KMS-11 (cell line): ENCODE data around the gene EIF4G1.

Experiments used
- H2AFZ ChIP-seq: fragments of 200-600 bp; sonication (generic); 2 replicates; pipeline ENCODE4 v1.6.1; 2016; ENCODE audit warnings: antibody characterized with exemption, mixed run types, low read depth
- H3K27ac ChIP-seq: fragments of 200-600 bp; sonication (generic); 2 replicates; pipeline ENCODE4 v1.6.1; 2016; ENCODE audit warnings: mild to moderate bottlenecking, mixed run types
- H3K27me3 ChIP-seq: fragments of 200-600 bp; sonication (generic); 2 replicates; pipeline ENCODE4 v1.6.1; 2017; ENCODE audit warnings: mild to moderate bottlenecking, low read depth, mixed run types, moderate library complexity; ENCODE audit not compliant: insufficient read depth
- H3K36me3 ChIP-seq: fragments of 200-600 bp; sonication (generic); 2 replicates; pipeline ENCODE4 v1.6.1; 2017; ENCODE audit warnings: mild to moderate bottlenecking, mixed run types; ENCODE audit not compliant: insufficient read depth
- H3K4me1 ChIP-seq: fragments of 200-600 bp; sonication (generic); 2 replicates; pipeline ENCODE4 v1.6.1; 2016; ENCODE audit warnings: mild to moderate bottlenecking, low read depth, mixed run types; ENCODE audit not compliant: poor library complexity, severe bottlenecking
- H3K4me2 ChIP-seq: fragments of 200-600 bp; sonication (generic); 2 replicates; pipeline ENCODE4 v1.7.0; 2016; ENCODE audit warnings: mild to moderate bottlenecking, mixed run types
- H3K4me3 ChIP-seq: fragments of 200-600 bp; sonication (generic); IDR thresholded peaks from 2 replicates; pipeline ENCODE4 v1.6.1; 2017; ENCODE audit warnings: low read depth, low read length, mixed read lengths; ENCODE audit not compliant: insufficient read depth
- H3K79me2 ChIP-seq: fragments of 200-600 bp; sonication (generic); 2 replicates; pipeline ENCODE4 v1.6.1; 2016; ENCODE audit warnings: low read depth, mixed run types; ENCODE audit not compliant: insufficient read depth
- H3K9ac ChIP-seq: fragments of 200-600 bp; sonication (generic); 2 replicates; pipeline ENCODE4 v1.6.1; 2016; ENCODE audit warnings: mild to moderate bottlenecking, mixed run types
- H4K20me1 ChIP-seq: fragments of 200-600 bp; sonication (generic); 2 replicates; pipeline ENCODE4 v1.6.1; 2016; ENCODE audit warnings: mild to moderate bottlenecking, mixed run types; ENCODE audit not compliant: insufficient read depth
- TF ChIP-seq, protein P1 (sequence below): fragments of 200-600 bp; sonication (generic); conservative IDR thresholded peaks from 2 replicates; pipeline ENCODE4 v1.6.1; 2017; ENCODE audit warnings: low read depth, mild to moderate bottlenecking, antibody characterized with exemption, low read length, moderate library complexity, mixed read lengths

The EIF4G1 gene

GRCh38 chr3:184377374-184377773 is 63.0 kb downstream of the EIF4G1 start:
- Histone ChIP-seq H3K27ac (no peak overlapping the region), H3K9ac (no peak overlapping the region), H4K20me1 (no peaks in the 10 kb centered on the region), H3K4me1 (no peaks in the 10 kb centered on the region), H3K4me3 (no peak overlapping the region), H2AFZ (no peak overlapping the region), H3K4me2 (no peak overlapping the region), H3K36me3 (no peaks in the 10 kb centered on the region), H3K27me3 (peaks cover 70% of the 10 kb centered on the region), H3K79me2 (no peaks in the 10 kb centered on the region)
- TF ChIP-seq, protein P1, sequence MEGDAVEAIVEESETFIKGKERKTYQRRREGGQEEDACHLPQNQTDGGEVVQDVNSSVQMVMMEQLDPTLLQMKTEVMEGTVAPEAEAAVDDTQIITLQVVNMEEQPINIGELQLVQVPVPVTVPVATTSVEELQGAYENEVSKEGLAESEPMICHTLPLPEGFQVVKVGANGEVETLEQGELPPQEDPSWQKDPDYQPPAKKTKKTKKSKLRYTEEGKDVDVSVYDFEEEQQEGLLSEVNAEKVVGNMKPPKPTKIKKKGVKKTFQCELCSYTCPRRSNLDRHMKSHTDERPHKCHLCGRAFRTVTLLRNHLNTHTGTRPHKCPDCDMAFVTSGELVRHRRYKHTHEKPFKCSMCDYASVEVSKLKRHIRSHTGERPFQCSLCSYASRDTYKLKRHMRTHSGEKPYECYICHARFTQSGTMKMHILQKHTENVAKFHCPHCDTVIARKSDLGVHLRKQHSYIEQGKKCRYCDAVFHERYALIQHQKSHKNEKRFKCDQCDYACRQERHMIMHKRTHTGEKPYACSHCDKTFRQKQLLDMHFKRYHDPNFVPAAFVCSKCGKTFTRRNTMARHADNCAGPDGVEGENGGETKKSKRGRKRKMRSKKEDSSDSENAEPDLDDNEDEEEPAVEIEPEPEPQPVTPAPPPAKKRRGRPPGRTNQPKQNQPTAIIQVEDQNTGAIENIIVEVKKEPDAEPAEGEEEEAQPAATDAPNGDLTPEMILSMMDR, result no peak

GRCh38 chr3:184377882-184378445 is 63.6 kb downstream of the EIF4G1 start, which contains the start of gene THPO:
THPO (minus strand) TSS chr3:184378207; CDS start chr3:184376259, 1,948 bp downstream.
- H3K36me3 ChIP-seq, result no peaks in the 10 kb centered on the region
- TF ChIP-seq, protein P1, result no peak
- H3K79me2 ChIP-seq, result no peaks in the 10 kb centered on the region
- H2AFZ ChIP-seq, result no peak within 1 kb of the TSS
- H3K9ac ChIP-seq, result no peak within 1 kb of the TSS
- no peak within 1 kb of the TSS for H3K4me3 ChIP-seq
- H3K4me1 ChIP-seq, result no peaks in the 10 kb centered on the region
- no peak within 1 kb of the TSS for H3K27ac ChIP-seq
- H3K27me3 ChIP-seq, result peaks cover 68% of the 10 kb centered on the region
- H3K4me2 ChIP-seq, result no peak within 1 kb of the TSS
- no peaks in the 10 kb centered on the region for H4K20me1 ChIP-seq

- TF ChIP-seq, protein P1, result no peak
- no peak overlapping the region for H3K4me2 ChIP-seq
- H4K20me1 ChIP-seq, result no peaks in the 10 kb centered on the region
- H3K27me3 ChIP-seq, result peaks cover 62% of the 10 kb centered on the region
- H3K4me1 ChIP-seq, result no peaks in the 10 kb centered on the region
- H3K27ac ChIP-seq, result no peak overlapping the region
- H3K36me3 ChIP-seq, result no peaks in the 10 kb centered on the region
- H3K9ac ChIP-seq, result no peak overlapping the region
- no peak overlapping the region for H2AFZ ChIP-seq
- H3K4me3 ChIP-seq, result no peak overlapping the region
- no peaks in the 10 kb centered on the region for H3K79me2 ChIP-seq
Measured at GRCh38 chr3:184378651-184379357, 64.4 kb downstream of the EIF4G1 start.

DNA sequence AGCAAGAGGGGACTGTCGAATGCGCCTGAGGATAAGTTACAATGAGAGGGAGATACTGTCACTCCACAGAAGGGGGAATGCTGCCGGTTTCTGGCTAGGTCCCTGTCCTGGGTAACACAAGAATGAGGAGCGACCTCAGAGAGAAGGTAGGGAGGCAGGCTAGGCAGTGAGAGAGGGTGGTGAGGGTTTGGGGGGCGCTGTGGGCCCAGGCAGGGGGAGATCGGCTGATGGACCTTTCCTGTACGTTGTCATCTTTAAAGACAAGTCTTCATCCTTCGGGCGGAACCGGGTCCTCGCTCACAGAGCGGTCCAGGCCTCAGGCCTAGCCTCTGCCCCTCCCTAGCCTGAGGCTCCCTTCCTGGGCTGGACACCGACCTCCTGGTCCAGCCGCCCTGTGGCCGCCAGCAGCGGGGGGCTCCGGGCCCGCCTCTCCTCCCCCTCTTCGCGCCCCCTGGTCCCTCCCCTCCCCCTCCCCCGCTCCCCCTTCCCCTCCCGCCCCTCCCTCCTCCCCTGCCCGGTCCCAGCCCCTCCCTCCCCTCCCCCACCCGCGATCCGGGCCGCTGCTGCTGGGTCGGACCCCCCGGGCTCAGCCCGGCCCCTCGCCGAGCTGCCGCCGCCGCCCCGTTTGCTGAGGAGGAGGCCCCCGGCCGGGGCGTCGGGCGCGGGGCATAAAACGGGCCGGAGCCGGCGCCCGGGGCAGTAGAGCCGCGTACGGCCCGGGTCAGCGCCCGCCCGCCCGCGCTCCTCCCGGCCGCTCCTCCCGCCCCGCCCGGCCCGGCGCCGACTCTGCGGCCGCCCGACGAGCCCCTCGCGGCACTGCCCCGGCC is 65.2 kb downstream of the EIF4G1 start, which contains the start of gene CHRD:
CHRD (plus strand) TSS at position 697 of the 827 bp plus-strand sequence. CDS start 265 bp downstream, outside the sequence.
- H2AFZ ChIP-seq, result peak within 1 kb of the TSS; percentile 32

More for the DNA sequence above, 65.2 kb downstream of the EIF4G1 start, which contains the start of gene CHRD:
- TF ChIP-seq, protein P1, result no peak
- Histone ChIP-seq H3K36me3 (no peaks in the 10 kb centered on the region), H3K4me2 (no peak within 1 kb of the TSS), H4K20me1 (no peaks in the 10 kb centered on the region), H3K9ac (no peak within 1 kb of the TSS), H3K79me2 (no peaks in the 10 kb centered on the region), H3K4me3 (no peak within 1 kb of the TSS), H3K4me1 (no peaks in the 10 kb centered on the region), H3K27me3 (peaks cover 62% of the 10 kb centered on the region), H3K27ac (no peak within 1 kb of the TSS)
